Erythroblast (primary cell): ENCODE results near the gene HIF1A.

Source experiments
- GATA1 ChIP-seq: IDR thresholded peaks from 2 replicates; pipeline ENCODE4 v1.6.1; 2011; ENCODE audit warnings: low read depth, mild to moderate bottlenecking, control low read depth, low read length, moderate library complexity
- POLR2A ChIP-seq: IDR thresholded peaks from 2 replicates; pipeline ENCODE4 v1.6.1; 2011; ENCODE audit warnings: mild to moderate bottlenecking, low read length

DNA sequence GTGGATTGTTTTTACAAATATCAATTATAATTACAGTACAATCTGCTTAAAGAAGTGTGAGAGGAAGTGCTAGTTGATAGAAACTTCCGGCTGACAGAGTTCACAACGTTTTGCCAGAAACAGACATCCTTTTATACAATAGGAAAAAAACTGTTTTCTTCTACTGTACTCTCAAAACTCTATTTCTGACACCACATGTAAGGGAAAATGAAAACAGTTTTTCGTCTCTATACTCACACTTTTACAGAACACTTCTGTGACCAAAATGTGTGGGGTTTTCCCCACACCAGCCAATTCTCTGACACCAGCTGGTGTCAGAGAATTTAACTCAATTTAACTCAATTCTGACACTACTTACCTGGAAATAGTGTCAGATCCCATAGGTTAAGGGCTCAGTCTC lies 24.2 kb upstream of the HIF1A start:
- TF ChIP-seq POLR2A (no peak), GATA1 (no peak)
